Sigmoid colon (tissue), 3 donors: ENCODE results near the gene CFAP44.

Source experiments
- CTCF ChIP-seq, 4 experiments: fragments of 450-650 bp in 3 of 4; fragments of 200-600 bp in 1 of 4; IDR thresholded peaks; one replicate each; pipeline ENCODE4 v1.5.1; 2016 to 2019; ENCODE audit warnings: antibody characterized with exemption in 4 of 4, mild to moderate bottlenecking in 3 of 4, moderate library complexity in 2 of 4
- POLR2A ChIP-seq, 2 donors: fragments of 450-650 bp; IDR thresholded peaks; one replicate each; pipeline ENCODE4 v1.6.1; 2016; ENCODE audit warnings: antibody characterized with exemption in 2 of 2, mild to moderate bottlenecking in 2 of 2, moderate library complexity in 2 of 2

- TF ChIP-seq CTCF (IDR thresholded peaks at IDR 0.05) (no peak), POLR2A (IDR thresholded peaks at IDR 0.05) (no peak)
Measured at GRCh38 chr3:113461488-113461887, 20.2 kb upstream of the CFAP44 start.
